ENCODE measurements around the gene PFDN6. TPM values are rescaled to one million over a fixed set of nuclear protein-coding genes. Genes with fewer than 3 reads are reported as not detected.
A peak's percentile ranks its signal among the peaks of the same experiment; 100 is the strongest.

PFDN6 gene
- total and polyA plus RNA-seq, 2 experiments from 2014 or later, result 56.1 to 62.2 TPM

GRCh38 chr6:33318426-33319073, 29.1 kb downstream of the PFDN6 start (continued):
- no peak for TF ChIP-seq ZNF462 (CRISPR knock-in tag; IDR thresholded peaks at IDR 0.05)
- TF ChIP-seq, protein P1, sequence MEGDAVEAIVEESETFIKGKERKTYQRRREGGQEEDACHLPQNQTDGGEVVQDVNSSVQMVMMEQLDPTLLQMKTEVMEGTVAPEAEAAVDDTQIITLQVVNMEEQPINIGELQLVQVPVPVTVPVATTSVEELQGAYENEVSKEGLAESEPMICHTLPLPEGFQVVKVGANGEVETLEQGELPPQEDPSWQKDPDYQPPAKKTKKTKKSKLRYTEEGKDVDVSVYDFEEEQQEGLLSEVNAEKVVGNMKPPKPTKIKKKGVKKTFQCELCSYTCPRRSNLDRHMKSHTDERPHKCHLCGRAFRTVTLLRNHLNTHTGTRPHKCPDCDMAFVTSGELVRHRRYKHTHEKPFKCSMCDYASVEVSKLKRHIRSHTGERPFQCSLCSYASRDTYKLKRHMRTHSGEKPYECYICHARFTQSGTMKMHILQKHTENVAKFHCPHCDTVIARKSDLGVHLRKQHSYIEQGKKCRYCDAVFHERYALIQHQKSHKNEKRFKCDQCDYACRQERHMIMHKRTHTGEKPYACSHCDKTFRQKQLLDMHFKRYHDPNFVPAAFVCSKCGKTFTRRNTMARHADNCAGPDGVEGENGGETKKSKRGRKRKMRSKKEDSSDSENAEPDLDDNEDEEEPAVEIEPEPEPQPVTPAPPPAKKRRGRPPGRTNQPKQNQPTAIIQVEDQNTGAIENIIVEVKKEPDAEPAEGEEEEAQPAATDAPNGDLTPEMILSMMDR (conservative IDR thresholded peaks at IDR 0.05; ENCODE audit: low read depth in 2 of 2), result no peak

DNA sequence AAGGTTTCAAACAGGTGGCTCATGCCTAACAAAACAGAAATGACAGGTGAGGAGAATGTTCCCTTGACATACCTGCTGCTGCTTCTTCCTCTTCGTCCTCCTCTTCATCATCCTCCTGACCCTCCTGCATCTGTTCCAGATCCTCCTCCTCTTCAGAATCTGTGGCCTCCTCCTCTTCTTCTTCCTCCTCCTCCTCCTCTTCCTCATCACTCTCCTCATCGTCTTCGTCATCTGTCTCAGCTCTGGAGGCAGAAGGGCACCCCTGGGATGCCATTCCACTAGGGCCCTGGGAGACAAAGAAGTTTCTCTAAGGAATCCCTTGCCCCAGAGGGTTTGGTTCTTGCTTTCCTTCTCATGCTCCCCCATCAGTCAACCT, 30.5 kb downstream of the PFDN6 start:
- peaks cover 36% of the 10 kb centered on the region for H3K79me2 ChIP-seq (replicated peaks; ENCODE audit: insufficient read depth)
- peaks cover 50% of the 10 kb centered on the region for H3K4me1 ChIP-seq (ENCODE audit: insufficient read depth)
- Mint-ChIP-seq H3K9me3 (no peaks in the 10 kb centered on the region; the same call in 1 of the 3 replicates), H3K27me3 (ENCODE audit: insufficient read depth, low read depth, poor library complexity) (peaks cover 18% of the 10 kb centered on the region), H3K4me3 (peak overlapping the region; percentile 93; the same call in 1 of the 3 replicates), H3K36me3 (ENCODE audit: low read depth) (peaks cover 42% of the 10 kb centered on the region), H3K4me1 (peaks cover 69% of the 10 kb centered on the region), H3K27ac (no peak overlapping the region)
- peaks cover 20% of the 10 kb centered on the region for H3F3A ChIP-seq (replicated peaks; ENCODE audit: low read depth)
- no peak for ATAC-seq
- no peak overlapping the region for H3K4me2 ChIP-seq
- H4K20me1 ChIP-seq (replicated peaks; ENCODE audit: insufficient read depth), result peaks cover 11% of the 10 kb centered on the region
- H3K36me3 ChIP-seq (ENCODE audit: insufficient read depth), result peaks cover 14% of the 10 kb centered on the region
- H2AFZ ChIP-seq, result no peak overlapping the region
- DNase-seq (ENCODE audit: low spot score), result no peak
- no peaks in the 10 kb centered on the region for H3K27me3 ChIP-seq (ENCODE audit: insufficient read depth)
- peak overlapping the region; percentile 63; the same call in 1 of the 2 replicates for H3K27ac ChIP-seq (ENCODE audit: low read depth)
- no peak overlapping the region for H3K4me3 ChIP-seq
- no peaks in the 10 kb centered on the region for H3K9me2 ChIP-seq (ENCODE audit: insufficient read depth)
- no peak for TF ChIP-seq CREB1 (CRISPR knock-in tag; IDR thresholded peaks at IDR 0.05; ENCODE audit: low read depth)
- TF ChIP-seq JUNB (IDR thresholded peaks at IDR 0.05; ENCODE audit: unreplicated experiment), result no peak
- no peak for TF ChIP-seq EZH2 (IDR thresholded peaks at IDR 0.05; ENCODE audit: low read depth, unreplicated experiment)
- TF ChIP-seq STAT1 (IDR thresholded peaks at IDR 0.05; ENCODE audit: unreplicated experiment), result no peak
- no peak for TF ChIP-seq REST (IDR thresholded peaks at IDR 0.05; ENCODE audit: unreplicated experiment)
- no peak for TF ChIP-seq NANOG (IDR thresholded peaks at IDR 0.05; ENCODE audit: borderline replicate concordance)
- TF ChIP-seq, protein P1 (conservative IDR thresholded peaks at IDR 0.05; ENCODE audit: low read depth in 2 of 2), result no peak
- TF ChIP-seq POLR2AphosphoS5 (IDR thresholded peaks at IDR 0.05; ENCODE audit: low read depth), result no peak
- no peak for TF ChIP-seq EZH2phosphoT487 (IDR thresholded peaks at IDR 0.05; ENCODE audit: unreplicated experiment)
- no peak for TF ChIP-seq ZNF331 (CRISPR knock-in tag; IDR thresholded peaks at IDR 0.05; ENCODE audit: low read depth)
